NCI-H524 treated with DMSO at 0.1 percent for 48 hours (cell line): ENCODE results near the gene PRKAB1.
A peak's percentile ranks its signal among the peaks of the same experiment; 100 is the strongest.
"Not testable (repeated sequence)": the region's sequence is repeated elsewhere in the genome, so short reads cannot be mapped to it uniquely, and the experiment has no call there.

Experiments used
- DNase-seq: peaks from one replicate; lab custom pipeline; 2025; lab: John Stamatoyannopoulos, UW

Gene PRKAB1, protein sequence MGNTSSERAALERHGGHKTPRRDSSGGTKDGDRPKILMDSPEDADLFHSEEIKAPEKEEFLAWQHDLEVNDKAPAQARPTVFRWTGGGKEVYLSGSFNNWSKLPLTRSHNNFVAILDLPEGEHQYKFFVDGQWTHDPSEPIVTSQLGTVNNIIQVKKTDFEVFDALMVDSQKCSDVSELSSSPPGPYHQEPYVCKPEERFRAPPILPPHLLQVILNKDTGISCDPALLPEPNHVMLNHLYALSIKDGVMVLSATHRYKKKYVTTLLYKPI

GRCh38 chr12:119667577-119668323, at the start of gene PRKAB1:
PRKAB1 (plus strand) TSS chr12:119668133; CDS start chr12:119668245, 112 bp downstream.
- DNase-seq: peak; percentile 77

- not testable (repeated sequence) for DNase-seq
Measured at GRCh38 chr12:119618328-119618896, 49.5 kb upstream of the PRKAB1 start.

DNA sequence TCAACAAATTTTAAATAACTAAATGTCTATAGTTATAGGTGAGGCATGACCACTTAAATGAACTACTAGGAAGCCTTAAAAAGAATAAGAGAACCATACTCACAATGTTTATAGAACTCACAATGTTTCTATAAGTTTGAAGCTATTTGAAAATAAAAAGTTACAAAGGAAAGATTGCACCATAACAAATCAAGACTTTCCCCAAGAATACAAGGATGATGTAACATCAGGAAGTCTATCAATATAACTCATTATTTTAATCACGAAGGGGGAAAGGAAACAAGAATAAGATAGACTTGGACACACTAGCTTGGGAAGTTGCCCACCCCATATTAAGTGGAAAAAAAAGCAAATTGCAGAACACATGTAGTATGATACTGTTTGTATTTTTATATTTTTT, 47.4 kb upstream of the PRKAB1 start:
- DNase-seq: no peak

DNA sequence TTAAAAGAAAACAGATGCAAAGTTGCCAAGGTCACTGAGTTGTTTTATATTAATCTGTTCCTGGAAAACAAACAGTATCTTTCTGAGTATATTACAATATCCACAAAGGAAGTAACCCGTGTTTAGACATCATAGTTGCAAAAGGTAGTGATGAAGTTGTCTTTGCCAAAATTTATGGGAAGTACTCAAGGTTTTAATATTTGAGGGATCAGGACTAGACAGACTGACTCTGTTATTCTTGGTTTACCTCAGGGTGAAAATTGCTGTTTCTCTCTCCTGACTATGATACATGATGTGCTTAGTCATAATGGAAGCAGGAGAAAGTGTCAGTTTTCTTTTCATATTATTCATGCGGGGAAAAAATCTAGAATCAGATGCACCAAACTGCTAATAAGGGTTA, 46.1 kb upstream of the PRKAB1 start:
- no peak for DNase-seq

- DNase-seq: peak; percentile 62
Measured at GRCh38 chr12:119624966-119625365, 43.0 kb upstream of the PRKAB1 start.

DNA sequence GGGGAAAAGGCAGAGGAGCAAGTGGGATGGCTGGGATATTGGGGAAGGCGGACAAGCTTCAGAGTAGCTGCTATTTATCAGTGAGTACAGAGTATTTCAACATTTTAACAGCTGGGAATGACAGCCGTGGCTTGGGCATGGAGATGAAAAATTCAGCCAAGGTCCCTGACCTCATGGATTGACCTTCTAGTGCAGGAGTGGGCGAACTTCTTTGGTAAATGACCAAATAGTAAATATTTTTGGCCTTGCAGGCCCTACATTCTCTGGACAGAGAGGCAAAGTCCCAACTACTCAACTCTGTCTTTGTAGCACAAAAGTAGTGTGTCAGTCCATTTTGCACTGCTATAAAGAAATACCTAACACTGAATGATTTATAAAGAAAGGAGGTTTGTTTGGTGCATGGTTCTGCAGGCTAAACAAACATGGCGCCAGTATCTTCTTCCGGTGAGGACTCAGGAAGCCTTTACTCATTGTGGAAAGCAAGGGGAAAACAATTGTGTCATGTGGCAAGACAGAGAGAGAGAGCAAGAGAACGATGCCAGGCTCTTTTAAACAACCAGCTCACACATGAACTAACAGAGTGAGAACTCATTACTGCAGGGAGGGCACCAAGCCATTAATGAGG, 40.8 kb upstream of the PRKAB1 start:
- DNase-seq: no peak

- DNase-seq: no peak
Measured at GRCh38 chr12:119627686-119628085, 40.2 kb upstream of the PRKAB1 start.

- no peak for DNase-seq
Measured at GRCh38 chr12:119630223-119630780, 37.6 kb upstream of the PRKAB1 start.

- DNase-seq: no peak
Measured at GRCh38 chr12:119630962-119631550, 36.9 kb upstream of the PRKAB1 start.

- DNase-seq: peak; percentile 4
Measured at GRCh38 chr12:119631930-119632678, 35.8 kb upstream of the PRKAB1 start.

- no peak for DNase-seq
Measured at GRCh38 chr12:119634743-119635142, 33.2 kb upstream of the PRKAB1 start.

DNA sequence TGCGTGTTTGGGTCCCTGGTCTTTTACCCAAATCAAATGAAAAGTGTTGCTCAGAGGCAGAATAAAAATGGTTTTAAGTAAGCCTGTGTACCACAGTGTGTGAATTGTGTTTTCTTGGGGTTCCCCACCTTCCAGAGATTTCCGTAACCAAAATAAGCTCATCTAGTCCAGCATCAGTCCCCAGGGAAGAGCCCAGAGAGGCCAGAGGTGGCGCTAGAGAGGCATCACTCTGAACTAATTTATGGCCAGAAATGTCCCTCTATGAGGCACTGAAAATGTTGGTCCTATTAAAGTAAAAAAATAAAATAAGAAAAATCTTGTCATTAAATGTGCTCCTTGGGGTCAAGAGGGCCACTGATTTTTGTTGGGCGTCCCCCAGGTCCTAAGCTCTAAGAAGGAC, 24.9 kb upstream of the PRKAB1 start:
- no peak for DNase-seq

DNA sequence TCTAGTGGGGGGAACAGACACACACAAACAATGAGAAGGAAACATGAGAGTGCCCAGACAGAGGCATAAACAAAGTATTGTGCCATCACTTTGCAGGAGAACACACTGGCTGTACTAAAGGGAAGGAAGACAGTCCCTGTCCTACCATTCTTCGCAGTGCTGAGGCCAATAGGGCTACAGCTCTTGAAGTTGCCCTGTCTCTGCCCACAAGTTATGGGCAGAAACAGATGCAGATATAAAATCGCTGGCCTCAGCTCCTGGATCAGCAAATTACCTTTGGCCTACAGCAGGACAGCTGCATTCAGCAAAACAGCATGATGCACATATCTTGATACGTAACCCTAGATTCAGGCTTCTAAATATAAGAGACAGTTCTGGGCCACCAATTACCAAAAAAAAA, 23.0 kb upstream of the PRKAB1 start:
- no peak for DNase-seq

DNA sequence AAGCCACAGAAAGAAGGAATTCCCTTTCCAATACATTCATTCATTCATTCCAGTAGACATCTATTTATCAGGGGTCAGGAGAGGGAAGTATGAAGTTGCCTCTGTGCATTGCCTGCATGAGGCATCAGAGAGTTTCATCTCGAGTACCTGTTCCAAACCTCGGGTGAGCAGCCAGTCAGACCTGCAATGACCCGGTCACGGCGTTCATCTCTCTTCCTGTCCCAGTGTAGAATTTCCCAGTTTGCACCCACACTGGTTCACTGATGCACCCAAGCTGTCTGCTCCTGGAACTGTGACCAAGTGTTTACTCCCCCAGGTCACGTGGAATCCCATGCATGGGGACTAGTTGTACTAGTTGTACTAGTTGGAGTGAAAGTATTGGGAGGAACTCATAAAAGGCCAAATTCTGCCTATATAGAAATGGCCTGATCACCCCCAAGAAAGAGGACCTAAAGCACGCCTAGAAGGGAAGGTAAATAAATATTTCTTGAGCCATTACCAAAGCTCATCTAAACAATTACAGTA, 22.3 kb upstream of the PRKAB1 start:
- no peak for DNase-seq

GRCh38 chr12:119649202-119649808, 18.6 kb upstream of the PRKAB1 start:
- no peak for DNase-seq

DNA sequence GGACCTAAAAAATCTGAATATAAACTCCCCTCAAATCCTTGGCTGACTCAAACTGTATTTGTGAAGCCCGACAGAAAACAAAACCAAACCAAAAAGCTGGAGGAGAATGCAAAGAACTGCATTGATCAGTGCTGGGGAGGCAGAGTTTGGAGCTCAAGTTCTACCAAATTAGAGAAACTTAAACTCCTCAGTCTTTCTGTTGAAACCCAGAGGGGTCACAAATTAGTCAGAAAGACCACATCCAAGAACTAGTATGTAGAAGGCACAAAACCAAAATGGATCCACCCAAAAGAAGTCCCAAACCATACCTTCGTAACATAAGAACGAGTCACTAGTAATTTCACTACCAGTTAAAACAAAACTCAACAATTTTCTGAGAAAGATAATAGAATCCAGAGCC, 15.3 kb upstream of the PRKAB1 start:
- DNase-seq: no peak

DNA sequence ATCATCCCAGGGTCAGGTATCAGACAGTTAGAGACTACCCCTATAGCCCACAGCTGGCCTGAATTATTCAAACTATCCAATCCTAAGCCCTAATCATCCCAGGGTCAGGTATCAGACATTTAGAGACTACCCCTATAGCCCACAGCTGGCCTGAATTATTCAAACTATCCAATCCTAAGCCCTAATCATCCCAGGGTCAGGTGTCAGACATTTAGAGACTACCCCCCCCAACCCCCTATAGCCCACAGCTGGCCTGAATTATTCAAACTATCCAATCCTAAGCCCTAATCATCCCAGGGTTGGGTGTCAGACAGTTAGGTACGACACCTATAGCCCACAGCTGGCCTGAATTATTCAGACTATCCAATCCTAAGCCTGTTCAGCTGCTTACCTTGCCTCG, 10.9 kb upstream of the PRKAB1 start:
- DNase-seq: not testable (repeated sequence)

- not testable (repeated sequence) for DNase-seq
Measured at GRCh38 chr12:119658166-119658565, 9.8 kb upstream of the PRKAB1 start.

DNA sequence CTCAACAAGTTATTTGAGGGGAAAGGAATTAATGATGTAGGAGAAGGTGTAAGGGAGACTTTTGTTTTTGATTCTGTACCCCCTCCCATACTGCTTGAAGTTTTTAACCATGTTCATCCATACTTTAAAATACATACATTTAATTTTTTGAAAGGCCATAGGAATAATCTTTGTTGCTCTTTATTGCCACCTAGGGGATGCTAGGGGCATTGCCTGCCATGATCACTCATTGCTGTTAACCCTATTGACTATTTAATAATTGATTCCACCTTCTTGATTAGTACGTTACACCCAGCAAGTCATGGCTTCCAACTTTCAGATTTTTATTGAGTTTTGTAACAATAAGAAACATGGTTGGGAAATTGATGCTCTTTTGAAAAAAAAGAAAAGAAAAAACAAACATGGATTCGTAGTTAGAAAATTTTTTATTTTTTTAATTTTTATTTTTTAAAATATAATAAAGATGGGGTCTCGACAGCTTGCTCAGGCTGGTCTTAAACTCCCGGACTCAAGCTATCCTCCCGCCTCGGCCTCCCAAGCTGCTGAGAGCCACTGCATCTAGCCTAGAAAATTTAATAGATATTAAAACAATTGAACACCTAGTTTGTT, 8.5 kb upstream of the PRKAB1 start:
- DNase-seq: no peak

DNA sequence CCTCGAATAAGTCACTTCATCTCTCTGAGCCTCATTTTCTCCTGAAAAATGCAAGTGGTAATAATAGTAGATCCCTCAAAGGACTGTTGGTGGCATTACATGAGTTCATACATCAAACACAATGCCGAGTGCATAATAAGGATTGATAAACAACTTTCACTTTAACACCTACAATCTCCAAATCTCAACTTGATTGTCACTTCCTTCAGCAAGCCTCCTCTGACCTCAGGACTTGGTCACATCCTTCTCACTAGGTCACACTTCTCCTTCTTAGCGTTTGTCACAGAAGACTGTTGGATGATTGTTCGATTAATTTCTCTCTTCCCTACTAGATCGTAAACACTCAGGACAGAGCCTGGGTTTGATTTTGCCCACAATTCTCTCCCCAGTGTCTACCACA, 7.9 kb upstream of the PRKAB1 start:
- no peak for DNase-seq
